Sigmoid colon (tissue), 7 donors: ENCODE measurements around the gene STK4. TPM values are rescaled to one million over a fixed set of nuclear protein-coding genes. Genes with fewer than 3 reads are reported as not detected.

Experiments
- DNase-seq: peaks from one replicate; pipeline ENCODE4 v3.0.0-alpha.2; 2019
- H3K27ac ChIP-seq, 4 donors: fragments of 200-600 bp; sonication (generic); one replicate each; pipeline ENCODE4 v1.5.1; 2016 to 2019; ENCODE audit warnings: mild to moderate bottlenecking in 1 of 4
- H3K27me3 ChIP-seq, 3 donors: fragments of 200-600 bp; sonication (generic); one replicate each; pipeline ENCODE4 v1.5.1; 2019; ENCODE audit warnings: mild to moderate bottlenecking in 1 of 3
- H3K36me3 ChIP-seq, 4 donors: fragments of 200-600 bp; sonication (generic); one replicate each; pipeline ENCODE4 v1.5.1; 2016 to 2019
- H3K4me1 ChIP-seq, 4 donors: fragments of 200-600 bp; sonication (generic); one replicate each; pipeline ENCODE4 v1.5.1; 2017 to 2019
- H3K4me3 ChIP-seq, 4 donors: fragments of 200-600 bp; sonication (generic); one replicate each; pipeline ENCODE4 v1.5.1; 2017 to 2019; ENCODE audit warnings: mild to moderate bottlenecking in 2 of 4, moderate library complexity in 1 of 4
- H3K9me3 ChIP-seq, 4 donors: fragments of 200-600 bp in 3 of 4; sonication (generic) in 3 of 4; one replicate each; pipeline versions ENCODE4 v1.5.1 to v1.6.1; 2013 to 2019
- CTCF ChIP-seq, 4 experiments: fragments of 450-650 bp in 3 of 4; fragments of 200-600 bp in 1 of 4; IDR thresholded peaks; one replicate each; pipeline ENCODE4 v1.5.1; 2016 to 2019; ENCODE audit warnings: antibody characterized with exemption in 4 of 4, mild to moderate bottlenecking in 3 of 4, moderate library complexity in 2 of 4
- EP300 ChIP-seq, 4 donors: sonication (generic); formaldehyde crosslinking; IDR thresholded peaks; one replicate each; pipeline ENCODE4 v1.6.1; 2017; ENCODE audit warnings: antibody characterized with exemption in 4 of 4
- POLR2A ChIP-seq, 2 donors: fragments of 450-650 bp; IDR thresholded peaks; one replicate each; pipeline ENCODE4 v1.6.1; 2016; ENCODE audit warnings: antibody characterized with exemption in 2 of 2, mild to moderate bottlenecking in 2 of 2, moderate library complexity in 2 of 2
- POLR2AphosphoS5 ChIP-seq, 4 donors: sonication (generic); formaldehyde crosslinking; IDR thresholded peaks; one replicate each; pipeline ENCODE4 v1.6.1; 2017; ENCODE audit warnings: antibody characterized with exemption in 4 of 4
- WGBS, 2 donors: extraction: QIAGEN DNeasy Blood & Tissue Kit; methylation state at CpG; one replicate each; pipeline ENCODE4 v1.1.7; 2013; 5-methylcytosine and 5-hydroxymethylcytosine counted together
- intact Hi-C: fragments of 100-400 bp; cut with DNase I; formaldehyde crosslinking; loops from one replicate; pipeline ENCODE4 v1.15.1; 2023
- polyA plus RNA-seq, 3 donors: library from polyadenylated mRNA; stranded (reverse); fragments of 200-250 nt; gene quantifications; one replicate each; pipeline ENCODE4 v1.2.3, GENCODE V29; 2013
- total RNA-seq, 4 donors: library from RNA; depleted of rRNA; stranded (reverse); fragments of >200 nt; gene quantifications; one replicate each; pipeline ENCODE4 v1.1.0, GENCODE V29; 2016
- donor health status: healthy with polysubstance abuse.
- donor health status: Bipolar disorder and iron deficiency.
- donor health status: healthy.

STK4 gene
- total and polyA plus RNA-seq, 7 donors: 6.0 to 31.8 (median 25.7) TPM

- 82 to 83% methylated on average over 2 of the region's 2 CpGs for WGBS, 2 donors
- intact Hi-C loops: no loop called here
- TF ChIP-seq POLR2A (IDR thresholded peaks at IDR 0.05) (no peak), POLR2AphosphoS5 (IDR thresholded peaks at IDR 0.05) (no peak), EP300 (IDR thresholded peaks at IDR 0.05) (no peak)
These were observed 101.2 kb downstream of the STK4 start for GRCh38 chr20:45067558-45067957.

GRCh38 chr20:45069261-45069660, 102.9 kb downstream of the STK4 start:
- Histone ChIP-seq H3K9me3 (no peaks in the 10 kb centered on the region), H3K4me3 (no peak overlapping the region), H3K36me3 (peaks cover 0 to 5% (median 0%) of the 10 kb centered on the region in 4 donors), H3K4me1 (peaks cover 0 to 11% (median 3%) of the 10 kb centered on the region in 4 donors), H3K27ac (no peak overlapping the region), H3K27me3 (no peaks in the 10 kb centered on the region)
- intact Hi-C loops: no loop called here
- 86 to 93% methylated on average over 1 of the region's 1 CpG for WGBS, 2 donors
- TF ChIP-seq POLR2AphosphoS5 (IDR thresholded peaks at IDR 0.05) (no peak), POLR2A (IDR thresholded peaks at IDR 0.05) (no peak), CTCF (IDR thresholded peaks at IDR 0.05) (no peak), EP300 (IDR thresholded peaks at IDR 0.05) (no peak)
- DNase-seq: no peak

More at GRCh38 chr20:45067558-45067957, 101.2 kb downstream of the STK4 start:
- DNase-seq: no peak
- Histone ChIP-seq H3K4me1 (peaks cover 0 to 11% (median 3%) of the 10 kb centered on the region in 4 donors), H3K27me3 (no peaks in the 10 kb centered on the region), H3K27ac (no peak overlapping the region), H3K36me3 (peaks cover 0 to 5% (median 0%) of the 10 kb centered on the region in 4 donors), H3K9me3 (no peaks in the 10 kb centered on the region), H3K4me3 (no peak overlapping the region)

GRCh38 chr20:45070932-45071632, 104.8 kb downstream of the STK4 start:
- no peaks in the 10 kb centered on the region for H3K9me3 ChIP-seq
- no peak for TF ChIP-seq POLR2A (IDR thresholded peaks at IDR 0.05)
- no peak for TF ChIP-seq EP300 (IDR thresholded peaks at IDR 0.05)
- TF ChIP-seq POLR2AphosphoS5 (IDR thresholded peaks at IDR 0.05): no peak
- no peak for TF ChIP-seq CTCF (IDR thresholded peaks at IDR 0.05)
- H3K4me1 ChIP-seq: peaks cover 0 to 11% (median 3%) of the 10 kb centered on the region in 4 donors
- H3K36me3 ChIP-seq: peaks cover 0 to 21% (median 11%) of the 10 kb centered on the region in 4 donors
- no peak overlapping the region for H3K4me3 ChIP-seq
- no peak for DNase-seq
- no peak overlapping the region for H3K27ac ChIP-seq
- intact Hi-C loops: no loop called here
- no peaks in the 10 kb centered on the region for H3K27me3 ChIP-seq
- 95 to 97% methylated on average over 6 of the region's 6 CpGs for WGBS, 2 donors

GRCh38 chr20:45072066-45072465, 105.8 kb downstream of the STK4 start:
- H3K36me3 ChIP-seq: peaks cover 0 to 27% (median 16%) of the 10 kb centered on the region in 4 donors
- intact Hi-C loops: no loop called here
- peaks cover 0 to 11% (median 3%) of the 10 kb centered on the region in 4 donors for H3K4me1 ChIP-seq
- H3K9me3 ChIP-seq: no peaks in the 10 kb centered on the region
- TF ChIP-seq POLR2AphosphoS5 (IDR thresholded peaks at IDR 0.05) (no peak), EP300 (IDR thresholded peaks at IDR 0.05) (no peak), POLR2A (IDR thresholded peaks at IDR 0.05) (no peak), CTCF (IDR thresholded peaks at IDR 0.05) (no peak)
- 86 to 96% methylated on average over 1 of the region's 1 CpG for WGBS, 2 donors
- no peak for DNase-seq
- H3K27ac ChIP-seq: no peak overlapping the region
- H3K4me3 ChIP-seq: no peak overlapping the region
- H3K27me3 ChIP-seq: no peaks in the 10 kb centered on the region

GRCh38 chr20:45073221-45073620, 106.9 kb downstream of the STK4 start:
- H3K36me3 ChIP-seq: peaks cover 0 to 24% (median 16%) of the 10 kb centered on the region in 4 donors
- WGBS, 2 donors: 92 to 93% methylated on average over 3 of the region's 3 CpGs
- no peaks in the 10 kb centered on the region for H3K27me3 ChIP-seq

More at GRCh38 chr20:45073221-45073620, 106.9 kb downstream of the STK4 start:
- H3K27ac ChIP-seq: no peak overlapping the region
- intact Hi-C loops: no loop called here
- TF ChIP-seq POLR2A (IDR thresholded peaks at IDR 0.05) (no peak), EP300 (IDR thresholded peaks at IDR 0.05) (no peak), CTCF (IDR thresholded peaks at IDR 0.05) (no peak), POLR2AphosphoS5 (IDR thresholded peaks at IDR 0.05) (no peak)
- H3K9me3 ChIP-seq: no peaks in the 10 kb centered on the region
- no peak for DNase-seq
- H3K4me1 ChIP-seq: peaks cover 0 to 11% (median under 1%) of the 10 kb centered on the region in 4 donors
- H3K4me3 ChIP-seq: no peak overlapping the region
